A673 (cell line): Measurements from ENCODE around the gene THEM5. TPM values are rescaled to one million over a fixed set of nuclear protein-coding genes. Genes with fewer than 3 reads are reported as not detected.

Experiments
- BruUV-seq: library from RNA; stranded (reverse); fragments of 400-500 nt; replicated peaks from 2 replicates; lab custom pipeline; 2021; lab: Mats Ljungman, UMichigan
- CTCF ChIA-PET: fragments of 300-600 bp; sonication (Branson Sonifier 250); formaldehyde crosslinking; loops from one replicate; lab custom pipeline; 2022; ENCODE audit warnings: antibody characterized with exemption; lab: Charles Lee
- POLR2A ChIA-PET: fragments of 300-600 bp; sonication (Branson Sonifier 250); formaldehyde crosslinking; loops from one replicate; lab custom pipeline; 2022; ENCODE audit warnings: antibody characterized with exemption; ENCODE audit not compliant: low non-redundant PET; lab: Charles Lee
- DNase-seq: peaks from one replicate; pipeline ENCODE4 v3.0.0-alpha.2; 2015; ENCODE audit warnings: low spot score
- H3K27ac ChIP-seq: fragments of 200-600 bp; sonication (generic); 2 replicates; pipeline ENCODE4 v1.5.1; 2016; ENCODE audit warnings: mixed run types, low read depth, mild to moderate bottlenecking, mixed read lengths, antibody characterized with exemption, low read length; ENCODE audit not compliant: poor library complexity, severe bottlenecking
- H3K27me3 ChIP-seq: fragments of 200-600 bp; sonication (generic); replicated peaks from 2 replicates; pipeline ENCODE4 v1.6.1; 2017; ENCODE audit warnings: mixed run types, low read depth, mild to moderate bottlenecking, mixed read lengths, antibody characterized with exemption, low read length; ENCODE audit not compliant: insufficient read depth, poor library complexity
- H3K36me3 ChIP-seq: fragments of 200-600 bp; sonication (generic); 2 replicates; pipeline ENCODE4 v1.6.1; 2016; ENCODE audit warnings: mixed run types, mild to moderate bottlenecking, mixed read lengths, antibody characterized with exemption, low read length; ENCODE audit not compliant: insufficient read depth, poor library complexity, severe bottlenecking
- H3K4me1 ChIP-seq: fragments of 200-600 bp; sonication (generic); 2 replicates; pipeline ENCODE4 v1.6.1; 2017; ENCODE audit warnings: mixed run types, mild to moderate bottlenecking, mixed read lengths, antibody characterized with exemption, low read length; ENCODE audit not compliant: insufficient read depth, poor library complexity, severe bottlenecking
- H3K4me3 ChIP-seq: fragments of 200-600 bp; sonication (generic); 2 replicates; pipeline ENCODE4 v1.5.1; 2016; ENCODE audit warnings: low read depth, mixed run types, mild to moderate bottlenecking, mixed read lengths, low read length; ENCODE audit not compliant: poor library complexity, severe bottlenecking
- H3K9me3 ChIP-seq: fragments of 200-600 bp; sonication (generic); 2 replicates; pipeline ENCODE4 v1.6.1; 2016; ENCODE audit warnings: mixed run types, low read depth, mild to moderate bottlenecking, mixed read lengths, antibody characterized with exemption, low read length; ENCODE audit not compliant: poor library complexity, severe bottlenecking
- CTCF ChIP-seq: fragments of 300-800, 200-600 bp; sonication (generic); conservative IDR thresholded peaks from 2 replicates; pipeline ENCODE4 v1.5.1; 2017; ENCODE audit warnings: low read depth, mild to moderate bottlenecking, antibody characterized with exemption, low read length, moderate library complexity, mixed read lengths
- EZH2 ChIP-seq: fragments of 200-600 bp; sonication (generic); IDR thresholded peaks from 2 replicates; pipeline ENCODE4 v1.6.1; 2017; ENCODE audit warnings: borderline replicate concordance, low read depth, mild to moderate bottlenecking, mixed read lengths, antibody characterized with exemption, low read length; ENCODE audit not compliant: poor library complexity, severe bottlenecking
- intact Hi-C: fragments of 100-400 bp; cut with micrococcal nuclease; formaldehyde crosslinking; loops from one replicate; pipeline ENCODE4 v1.10.0; 2022; ENCODE audit not compliant: unreplicated experiment
- total RNA-seq: library from RNA; stranded (reverse); gene quantifications from 2 replicates; pipeline ENCODE4 v1.2.3, GENCODE V29; 2021

Gene THEM5
- total RNA-seq, 1 experiment from 2014 or later, result not detected

GRCh38 chr1:151799179-151800022 lies 54.1 kb downstream of the THEM5 start:
- CTCF ChIA-PET, result no interaction called here
- POLR2A ChIA-PET, result no interaction called here
- Histone ChIP-seq H3K27ac (no peak overlapping the region), H3K36me3 (no peaks in the 10 kb centered on the region), H3K4me3 (no peak overlapping the region), H3K9me3 (no peaks in the 10 kb centered on the region), H3K27me3 (peaks cover 91% of the 10 kb centered on the region), H3K4me1 (no peaks in the 10 kb centered on the region)
- TF ChIP-seq EZH2, result no peak
- intact Hi-C loops, result no loop called here
- DNase-seq, result no peak
- BruUV-seq, result no TSS peak

GRCh38 chr1:151798571-151798970 lies 54.9 kb downstream of the THEM5 start:
- H3K27me3 ChIP-seq, result peaks cover 83% of the 10 kb centered on the region
- CTCF ChIA-PET, result no interaction called here

More at GRCh38 chr1:151798571-151798970, 54.9 kb downstream of the THEM5 start:
- H3K36me3 ChIP-seq, result no peaks in the 10 kb centered on the region
- no peak for DNase-seq
- BruUV-seq, result no TSS peak
- H3K27ac ChIP-seq, result no peak overlapping the region
- TF ChIP-seq EZH2, result no peak
- TF ChIP-seq CTCF, result no peak
- H3K4me3 ChIP-seq, result no peak overlapping the region
- no peaks in the 10 kb centered on the region for H3K9me3 ChIP-seq
- H3K4me1 ChIP-seq, result no peaks in the 10 kb centered on the region
- POLR2A ChIA-PET, result no interaction called here
- intact Hi-C loops, result no loop called here

Other genes with a start within 250 kb of the THEM5 start
- gene SNX27, start 241.7 kb downstream of the THEM5 start, total RNA-seq, result 45.9 and 46.7 TPM in 2 replicates
- gene CELF3, start 136.9 kb downstream of the THEM5 start, total RNA-seq, result 0.15 TPM in 1 of 2 replicates, not detected in the other
- gene RIIAD1, start 132.2 kb downstream of the THEM5 start, total RNA-seq, result not detected in 2 replicates
- 132 and 143 TPM in 2 replicates for gene MRPL9, start 90.2 kb downstream of the THEM5 start, total RNA-seq
- 2.1 and 3.2 TPM in 2 replicates for gene TDRKH, start 63.2 kb downstream of the THEM5 start, total RNA-seq
- gene LINGO4, start 48.3 kb downstream of the THEM5 start, total RNA-seq, result not detected in 2 replicates
- not detected in 2 replicates for gene RORC, start 21.9 kb downstream of the THEM5 start, total RNA-seq
- gene C2CD4D, start 13.9 kb downstream of the THEM5 start, total RNA-seq, result not detected in 2 replicates
- gene THEM4, start 55.8 kb upstream of the THEM5 start, total RNA-seq, result 1.2 and 3.0 TPM in 2 replicates
- 34.0 and 42.4 TPM in 2 replicates for gene S100A10, start 140.1 kb upstream of the THEM5 start, total RNA-seq
- gene S100A11, start 183.3 kb upstream of the THEM5 start, total RNA-seq, result 140 and 151 TPM in 2 replicates
- gene TCHHL1, start 235.4 kb upstream of the THEM5 start, total RNA-seq, result not detected in 2 replicates